Chondrocyte (in vitro differentiated cells): Measurements from ENCODE around the gene ERI3. TPM values are rescaled to one million over a fixed set of nuclear protein-coding genes. Genes with fewer than 3 reads are reported as not detected.

Source experiments
- DNase-seq: peaks from one replicate; pipeline ENCODE4 v3.0.0; 2021; ENCODE audit warnings: mixed read lengths, low spot score
- H3K27ac Mint-ChIP-seq: one replicate; pipeline ENCODE4 v1.8.0; 2021; ENCODE audit warnings: mild to moderate bottlenecking, moderate library complexity, mixed read lengths; ENCODE audit not compliant: unreplicated experiment
- H3K27me3 Mint-ChIP-seq: 2 replicates; pipeline ENCODE4 v1.8.0; 2021; ENCODE audit warnings: low read depth, mixed read lengths
- H3K36me3 Mint-ChIP-seq: 2 replicates; pipeline ENCODE4 v1.8.0; 2021; ENCODE audit warnings: low read depth, mixed read lengths
- H3K4me1 Mint-ChIP-seq: 2 replicates; pipeline ENCODE4 v1.8.0; 2021; ENCODE audit warnings: low read depth, mild to moderate bottlenecking, mixed read lengths
- H3K4me3 Mint-ChIP-seq: one replicate; pipeline ENCODE4 v1.8.0; 2021; ENCODE audit warnings: mild to moderate bottlenecking, moderate library complexity, mixed read lengths; ENCODE audit not compliant: unreplicated experiment
- H3K9me3 Mint-ChIP-seq: 2 replicates; pipeline ENCODE4 v1.8.0; 2021; ENCODE audit warnings: low read depth, mixed read lengths
- CTCF ChIP-seq: fragments of 200-600 bp; sonication (generic); IDR thresholded peaks from 2 replicates; pipeline ENCODE4 v1.5.0; 2021; ENCODE audit warnings: antibody characterized with exemption, mild to moderate bottlenecking, moderate library complexity
- total RNA-seq: library from RNA; stranded (reverse); gene quantifications from 3 replicates; pipeline ENCODE4 v1.2.1, GENCODE V29; 2021

ERI3 gene
- total RNA-seq, 1 donor from 2014 or later, result 46.0 TPM

DNA sequence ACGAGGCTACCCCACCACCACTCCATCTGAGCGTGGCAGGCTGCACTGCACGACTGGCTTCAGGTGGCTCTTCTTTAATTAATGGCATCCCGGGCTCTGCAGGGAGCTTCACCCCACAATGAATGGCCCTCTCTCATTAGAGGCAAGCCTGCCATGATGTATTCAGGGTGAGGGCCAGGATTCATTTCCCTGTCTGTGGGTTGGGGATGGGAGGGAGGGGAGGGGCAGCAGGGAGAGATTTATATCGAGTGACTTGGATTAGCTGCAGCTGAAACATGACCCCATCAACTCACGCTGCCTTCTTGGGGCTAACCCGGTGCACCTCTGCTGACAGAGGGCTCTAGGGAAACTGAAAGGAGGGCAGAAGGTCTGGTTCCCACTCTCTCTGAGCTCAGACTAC, 54.2 kb downstream of the ERI3 start:
- Mint-ChIP-seq H3K4me1 (no peaks in the 10 kb centered on the region), H3K4me3 (no peak overlapping the region), H3K27ac (no peak overlapping the region), H3K36me3 (peaks cover 32% of the 10 kb centered on the region), H3K27me3 (no peaks in the 10 kb centered on the region), H3K9me3 (no peaks in the 10 kb centered on the region)
- DNase-seq, result no peak
- TF ChIP-seq CTCF, result no peak

GRCh38 chr1:44297695-44298400, 57.2 kb downstream of the ERI3 start:
- H3K36me3 Mint-ChIP-seq, result peaks cover 24% of the 10 kb centered on the region
- DNase-seq, result no peak
- no peak for TF ChIP-seq CTCF
- H3K4me1 Mint-ChIP-seq, result no peaks in the 10 kb centered on the region
- no peaks in the 10 kb centered on the region for H3K27me3 Mint-ChIP-seq
- no peak overlapping the region for H3K4me3 Mint-ChIP-seq
- H3K9me3 Mint-ChIP-seq, result no peaks in the 10 kb centered on the region
- H3K27ac Mint-ChIP-seq, result no peak overlapping the region

GRCh38 chr1:44296806-44297205, 58.3 kb downstream of the ERI3 start:
- Mint-ChIP-seq H3K4me1 (no peaks in the 10 kb centered on the region), H3K9me3 (no peaks in the 10 kb centered on the region), H3K36me3 (peaks cover 23% of the 10 kb centered on the region), H3K4me3 (no peak overlapping the region), H3K27ac (no peak overlapping the region), H3K27me3 (no peaks in the 10 kb centered on the region)
- DNase-seq, result no peak
- TF ChIP-seq CTCF, result no peak

GRCh38 chr1:44296086-44296485, 59.0 kb downstream of the ERI3 start:
- DNase-seq, result no peak
- H3K27me3 Mint-ChIP-seq, result no peaks in the 10 kb centered on the region
- no peaks in the 10 kb centered on the region for H3K9me3 Mint-ChIP-seq
- H3K4me3 Mint-ChIP-seq, result no peak overlapping the region
- no peak for TF ChIP-seq CTCF
- no peak overlapping the region for H3K27ac Mint-ChIP-seq
- H3K36me3 Mint-ChIP-seq, result peaks cover 23% of the 10 kb centered on the region
- H3K4me1 Mint-ChIP-seq, result no peaks in the 10 kb centered on the region

GRCh38 chr1:44294588-44295007, 60.5 kb downstream of the ERI3 start:
- DNase-seq, result no peak
- Mint-ChIP-seq H3K27me3 (no peaks in the 10 kb centered on the region), H3K36me3 (peaks cover 27% of the 10 kb centered on the region)

More at GRCh38 chr1:44294588-44295007, 60.5 kb downstream of the ERI3 start:
- no peaks in the 10 kb centered on the region for H3K9me3 Mint-ChIP-seq
- no peak overlapping the region for H3K27ac Mint-ChIP-seq
- no peaks in the 10 kb centered on the region for H3K4me1 Mint-ChIP-seq
- peak; percentile 29 for TF ChIP-seq CTCF
- H3K4me3 Mint-ChIP-seq, result no peak overlapping the region
